ENCODE measurements around the gene NRROS.

- TF ChIP-seq CTCF (IDR thresholded peaks at IDR 0.05; ENCODE audit: insufficient read depth, low read length, poor library complexity, severe bottlenecking): no peak
- TF ChIP-seq EZH2phosphoT487 (conservative IDR thresholded peaks at IDR 0.05; ENCODE audit: low read length): no peak
Measured at GRCh38 chr3:196609805-196610515, 29.5 kb upstream of the NRROS start.

Data from SU-DHL-6 (cell line).